RWPE2 (cell line): ENCODE results near the gene ZBTB1.

Experiments
- ATAC-seq: fragments of 200-7000 bp; cut with Tn5 transposase; 3 replicates; pipeline ENCODE4 v1.9.1; 2021; ENCODE audit warnings: low read depth
- DNase-seq: peaks from one replicate; pipeline ENCODE4 v3.0.0-alpha.2; 2020; ENCODE audit warnings: low spot score
- H3K27ac ChIP-seq: fragments of 450-650 bp; 2 replicates; pipeline ENCODE4 v1.5.1; 2017; ENCODE audit warnings: mild to moderate bottlenecking; ENCODE audit not compliant: poor library complexity, severe bottlenecking
- H3K27me3 ChIP-seq: fragments of 250-450 bp; sonication (Bioruptor Pico); 2 replicates; pipeline ENCODE4 v1.5.1; 2021; ENCODE audit warnings: mild to moderate bottlenecking, moderate library complexity; ENCODE audit not compliant: insufficient read depth, poor library complexity, severe bottlenecking
- H3K36me3 ChIP-seq: fragments of 250-450 bp; sonication (Bioruptor Pico); 2 replicates; pipeline ENCODE4 v1.5.1; 2020; ENCODE audit warnings: low read depth, mild to moderate bottlenecking, moderate library complexity
- H3K4me1 ChIP-seq: fragments of 250-450 bp; sonication (Bioruptor Pico); 2 replicates; pipeline ENCODE4 v1.5.1; 2021; ENCODE audit warnings: mild to moderate bottlenecking, moderate library complexity; ENCODE audit not compliant: insufficient read depth, poor library complexity, severe bottlenecking
- H3K4me3 ChIP-seq: fragments of 250-450 bp; sonication (Bioruptor Pico); 2 replicates; pipeline ENCODE4 v1.5.1; 2021; ENCODE audit warnings: mild to moderate bottlenecking, moderate library complexity; ENCODE audit not compliant: severe bottlenecking
- H3K9me3 ChIP-seq: fragments of 250-450 bp; sonication (Bioruptor Pico); 2 replicates; pipeline ENCODE4 v1.5.1; 2021; ENCODE audit warnings: mild to moderate bottlenecking, moderate library complexity; ENCODE audit not compliant: severe bottlenecking
- CTCF ChIP-seq: fragments of 450-650 bp; IDR thresholded peaks from one replicate; pipeline ENCODE4 v1.5.1; 2017; ENCODE audit warnings: mild to moderate bottlenecking, moderate library complexity; ENCODE audit not compliant: poor library complexity, severe bottlenecking

Gene ZBTB1

DNA sequence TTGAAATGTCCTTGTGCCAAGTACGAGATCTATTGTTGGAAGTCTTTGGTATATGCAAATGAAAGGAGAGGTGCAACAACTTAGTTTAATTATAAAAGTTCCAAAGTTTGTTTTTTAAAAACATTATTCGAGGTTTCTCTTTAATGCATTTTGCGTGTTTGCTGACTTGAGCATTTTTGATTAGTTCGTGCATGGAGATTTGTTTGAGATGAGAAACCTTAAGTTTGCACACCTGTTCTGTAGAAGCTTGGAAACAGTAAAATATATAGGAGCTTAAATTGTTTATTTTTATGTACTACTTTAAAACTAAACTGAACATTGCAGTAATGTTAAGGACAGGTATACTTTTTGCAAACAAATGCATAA is 38.2 kb downstream of the ZBTB1 start:
- no peak overlapping the region for H3K4me3 ChIP-seq

GRCh38 chr14:64544607-64545312 is 40.2 kb downstream of the ZBTB1 start:
- Histone ChIP-seq H3K9me3 (no peaks in the 10 kb centered on the region), H3K27me3 (no peaks in the 10 kb centered on the region), H3K27ac (no peak overlapping the region), H3K4me3 (no peak overlapping the region), H3K4me1 (peaks cover 6% of the 10 kb centered on the region), H3K36me3 (no peaks in the 10 kb centered on the region)
- TF ChIP-seq CTCF, result no peak
- no peak for ATAC-seq
- no peak for DNase-seq

More for the DNA sequence above, 38.2 kb downstream of the ZBTB1 start:
- DNase-seq (no peak), ATAC-seq (no peak)
- Histone ChIP-seq H3K4me1 (no peaks in the 10 kb centered on the region), H3K36me3 (no peaks in the 10 kb centered on the region), H3K27ac (no peak overlapping the region), H3K27me3 (no peaks in the 10 kb centered on the region), H3K9me3 (no peaks in the 10 kb centered on the region)
- TF ChIP-seq CTCF, result no peak

DNA sequence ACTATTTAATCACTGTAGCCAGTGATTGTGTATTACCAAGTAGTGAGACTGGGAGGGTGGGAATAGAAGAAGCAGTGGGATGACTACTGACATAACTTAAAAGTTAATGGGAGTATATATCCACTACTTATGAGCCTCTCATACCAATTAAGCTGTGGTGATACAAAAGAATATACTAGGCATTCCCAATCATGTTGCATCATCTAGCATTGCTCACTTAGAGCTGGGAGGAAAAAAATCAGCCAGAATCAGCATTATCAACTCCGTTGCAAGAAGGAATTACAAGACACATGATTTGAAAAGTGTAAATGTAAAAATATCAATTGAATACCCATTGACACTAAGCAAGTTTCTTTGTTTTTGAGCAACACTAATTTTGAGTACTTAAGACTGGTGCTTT is 44.4 kb downstream of the ZBTB1 start:
- Histone ChIP-seq H3K4me1 (peaks cover 6% of the 10 kb centered on the region), H3K4me3 (no peak overlapping the region), H3K9me3 (no peaks in the 10 kb centered on the region), H3K27ac (no peak overlapping the region), H3K36me3 (no peaks in the 10 kb centered on the region), H3K27me3 (peaks cover 5% of the 10 kb centered on the region)
- ATAC-seq, result no peak
- no peak for DNase-seq
- no peak for TF ChIP-seq CTCF

- Histone ChIP-seq H3K4me1 (peaks cover 6% of the 10 kb centered on the region), H3K36me3 (no peaks in the 10 kb centered on the region), H3K27me3 (peaks cover 5% of the 10 kb centered on the region), H3K27ac (no peak within 1 kb of the TSS), H3K4me3 (no peak within 1 kb of the TSS), H3K9me3 (no peaks in the 10 kb centered on the region)
- DNase-seq (no peak), ATAC-seq (peak; percentile 83)
- TF ChIP-seq CTCF, result no peak
Observed at GRCh38 chr14:64549791-64550620, 45.4 kb downstream of the ZBTB1 start, which contains the start of gene PPP1R36. PPP1R36 (plus strand) TSS chr14:64549961; CDS start chr14:64549998, 37 bp downstream.
